ENCODE results near the gene SNAPC4.

Gene SNAPC4

DNA sequence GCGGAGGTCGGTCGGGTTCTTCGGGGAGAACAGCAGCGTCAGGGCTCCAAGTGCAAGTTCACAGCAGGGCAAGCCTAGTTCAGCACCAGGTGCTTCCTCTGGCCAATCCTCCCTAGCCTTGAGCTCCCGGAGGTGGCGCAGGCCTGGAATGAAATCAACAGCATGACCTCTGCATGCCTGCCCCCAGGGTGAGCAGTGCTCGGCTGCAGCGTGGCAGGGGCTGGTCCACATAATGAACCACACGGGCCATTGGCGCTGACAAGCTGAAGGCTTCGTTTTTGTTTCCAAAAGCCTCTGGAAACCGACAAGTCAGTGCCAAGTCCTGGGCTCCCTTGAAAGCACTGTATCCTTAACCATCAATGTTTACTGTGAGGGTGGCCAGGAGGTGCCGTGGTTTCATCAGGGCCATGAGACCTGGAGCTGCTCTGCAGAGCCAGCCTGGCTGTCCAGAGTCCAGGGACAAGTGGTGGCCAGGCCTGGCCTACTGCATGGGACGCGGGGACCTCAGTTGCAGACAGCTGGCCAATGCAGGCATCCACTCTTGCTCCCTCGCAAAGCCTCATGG lies 41.8 kb upstream of the SNAPC4 start:
- TF ChIP-seq, protein P1, sequence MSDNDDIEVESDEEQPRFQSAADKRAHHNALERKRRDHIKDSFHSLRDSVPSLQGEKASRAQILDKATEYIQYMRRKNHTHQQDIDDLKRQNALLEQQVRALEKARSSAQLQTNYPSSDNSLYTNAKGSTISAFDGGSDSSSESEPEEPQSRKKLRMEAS (IDR thresholded peaks at IDR 0.05) = no peak
- TF ChIP-seq FOXM1 (IDR thresholded peaks at IDR 0.05; ENCODE audit: borderline replicate concordance, low read depth) = no peak
- TF ChIP-seq CEBPB (IDR thresholded peaks at IDR 0.05) = no peak
- no peak for TF ChIP-seq ZBTB7A (IDR thresholded peaks at IDR 0.05; ENCODE audit: low read depth)
- no peak for TF ChIP-seq YY1 (IDR thresholded peaks at IDR 0.05; ENCODE audit: low read depth)
- TF ChIP-seq, protein P2, sequence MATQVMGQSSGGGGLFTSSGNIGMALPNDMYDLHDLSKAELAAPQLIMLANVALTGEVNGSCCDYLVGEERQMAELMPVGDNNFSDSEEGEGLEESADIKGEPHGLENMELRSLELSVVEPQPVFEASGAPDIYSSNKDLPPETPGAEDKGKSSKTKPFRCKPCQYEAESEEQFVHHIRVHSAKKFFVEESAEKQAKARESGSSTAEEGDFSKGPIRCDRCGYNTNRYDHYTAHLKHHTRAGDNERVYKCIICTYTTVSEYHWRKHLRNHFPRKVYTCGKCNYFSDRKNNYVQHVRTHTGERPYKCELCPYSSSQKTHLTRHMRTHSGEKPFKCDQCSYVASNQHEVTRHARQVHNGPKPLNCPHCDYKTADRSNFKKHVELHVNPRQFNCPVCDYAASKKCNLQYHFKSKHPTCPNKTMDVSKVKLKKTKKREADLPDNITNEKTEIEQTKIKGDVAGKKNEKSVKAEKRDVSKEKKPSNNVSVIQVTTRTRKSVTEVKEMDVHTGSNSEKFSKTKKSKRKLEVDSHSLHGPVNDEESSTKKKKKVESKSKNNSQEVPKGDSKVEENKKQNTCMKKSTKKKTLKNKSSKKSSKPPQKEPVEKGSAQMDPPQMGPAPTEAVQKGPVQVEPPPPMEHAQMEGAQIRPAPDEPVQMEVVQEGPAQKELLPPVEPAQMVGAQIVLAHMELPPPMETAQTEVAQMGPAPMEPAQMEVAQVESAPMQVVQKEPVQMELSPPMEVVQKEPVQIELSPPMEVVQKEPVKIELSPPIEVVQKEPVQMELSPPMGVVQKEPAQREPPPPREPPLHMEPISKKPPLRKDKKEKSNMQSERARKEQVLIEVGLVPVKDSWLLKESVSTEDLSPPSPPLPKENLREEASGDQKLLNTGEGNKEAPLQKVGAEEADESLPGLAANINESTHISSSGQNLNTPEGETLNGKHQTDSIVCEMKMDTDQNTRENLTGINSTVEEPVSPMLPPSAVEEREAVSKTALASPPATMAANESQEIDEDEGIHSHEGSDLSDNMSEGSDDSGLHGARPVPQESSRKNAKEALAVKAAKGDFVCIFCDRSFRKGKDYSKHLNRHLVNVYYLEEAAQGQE (IDR thresholded peaks at IDR 0.05; ENCODE audit: low read depth) = no peak
- TF ChIP-seq NFIC (IDR thresholded peaks at IDR 0.05) = no peak
- no peak for TF ChIP-seq TCF12 (IDR thresholded peaks at IDR 0.05; ENCODE audit: low read depth)
- TF ChIP-seq, protein P3, sequence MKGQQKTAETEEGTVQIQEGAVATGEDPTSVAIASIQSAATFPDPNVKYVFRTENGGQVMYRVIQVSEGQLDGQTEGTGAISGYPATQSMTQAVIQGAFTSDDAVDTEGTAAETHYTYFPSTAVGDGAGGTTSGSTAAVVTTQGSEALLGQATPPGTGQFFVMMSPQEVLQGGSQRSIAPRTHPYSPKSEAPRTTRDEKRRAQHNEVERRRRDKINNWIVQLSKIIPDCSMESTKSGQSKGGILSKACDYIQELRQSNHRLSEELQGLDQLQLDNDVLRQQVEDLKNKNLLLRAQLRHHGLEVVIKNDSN (IDR thresholded peaks at IDR 0.05) = no peak
- TF ChIP-seq RAD21 (IDR thresholded peaks at IDR 0.05; ENCODE audit: low read depth) = no peak
- TF ChIP-seq EP300 (IDR thresholded peaks at IDR 0.05; ENCODE audit: borderline replicate concordance) = no peak
- TF ChIP-seq CREB1 (IDR thresholded peaks at IDR 0.05; ENCODE audit: low read depth) = no peak
- TF ChIP-seq TEAD4 (IDR thresholded peaks at IDR 0.05) = no peak
- no peak for TF ChIP-seq EGR1 (IDR thresholded peaks at IDR 0.05)
- TF ChIP-seq TAF1 (IDR thresholded peaks at IDR 0.05; ENCODE audit: low read depth) = no peak

DNA sequence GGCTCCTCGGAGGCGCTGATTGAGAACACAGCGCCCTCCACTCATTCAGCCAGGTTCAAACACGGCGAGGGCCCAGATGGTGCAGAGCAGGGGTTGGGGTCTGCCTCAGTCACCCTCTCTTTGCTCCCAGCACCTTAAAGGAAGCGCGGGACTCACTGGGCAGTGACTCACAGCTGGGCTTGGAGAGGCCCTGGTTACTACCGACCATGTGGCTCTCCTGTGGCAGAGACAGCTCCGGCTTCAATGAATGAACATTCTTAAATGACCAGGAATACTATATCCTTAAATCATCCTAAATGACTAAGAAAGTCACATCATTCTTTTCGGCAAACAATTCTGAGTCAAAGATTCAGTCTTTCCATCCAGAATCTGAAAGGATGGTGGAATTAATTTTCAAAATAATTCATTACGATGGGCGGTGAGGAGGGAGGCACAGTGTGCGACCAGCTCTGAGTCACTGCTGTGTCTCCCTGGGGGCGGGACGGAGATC lies 41.3 kb upstream of the SNAPC4 start:
- TF ChIP-seq CEBPB (IDR thresholded peaks at IDR 0.05) = no peak
- TF ChIP-seq, protein P3 (IDR thresholded peaks at IDR 0.05) = no peak
- TF ChIP-seq, protein P1 (IDR thresholded peaks at IDR 0.05) = no peak
- TF ChIP-seq FOXM1 (IDR thresholded peaks at IDR 0.05; ENCODE audit: borderline replicate concordance, low read depth) = no peak

DNA sequence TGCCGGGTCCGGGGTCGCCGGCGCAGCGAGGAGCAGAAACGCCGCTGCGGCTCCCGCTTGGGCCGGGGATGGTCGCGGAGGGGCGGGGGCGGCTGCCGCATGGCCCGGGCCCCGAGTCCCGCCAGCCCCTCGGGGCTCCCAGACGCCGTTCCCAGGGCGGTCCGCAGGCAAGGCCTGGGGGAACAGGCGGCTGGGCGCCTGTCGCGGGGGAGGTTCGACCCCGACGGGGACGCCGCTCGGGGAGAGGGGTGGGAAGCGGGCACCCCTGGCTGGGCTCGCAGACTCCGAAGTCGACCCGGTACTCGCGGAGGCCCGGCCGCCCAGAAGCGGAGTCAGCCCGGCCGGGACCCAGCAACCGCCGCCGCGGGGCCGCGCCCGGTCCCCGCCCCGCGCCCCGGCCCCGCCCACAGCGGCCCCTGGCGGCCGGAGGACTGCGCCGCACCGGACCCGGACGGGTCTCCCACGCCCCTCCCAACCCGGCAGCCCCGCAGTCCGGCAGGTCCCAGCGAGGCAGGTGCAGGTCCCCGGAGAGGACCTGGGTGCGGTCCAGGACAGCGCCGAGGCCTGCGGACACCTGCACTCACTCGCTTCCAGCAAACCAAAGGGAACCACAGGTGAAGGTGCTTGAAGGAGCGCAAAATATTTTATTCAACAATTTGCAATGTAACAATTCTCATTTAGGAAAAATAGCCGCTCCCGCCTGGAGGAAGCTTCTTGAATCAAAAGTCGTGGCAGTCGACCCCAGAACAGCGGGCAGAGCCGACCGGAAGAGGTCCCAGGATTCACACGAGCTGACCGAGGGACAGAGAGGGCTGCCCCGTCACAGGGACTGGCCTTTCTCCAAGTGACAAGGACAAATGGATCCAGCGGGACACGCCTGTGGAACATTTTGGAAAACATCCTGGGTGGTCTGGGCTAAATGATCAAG lies 39.8 kb upstream of the SNAPC4 start, which contains the start of gene INPP5E:
TSS of gene INPP5E (minus strand) at position 365 of the 928 bp plus-strand sequence. CDS start 426 bp downstream, outside the sequence.
- no peak; the same call in 1 of the 2 replicates for TF ChIP-seq ZBTB7A (IDR thresholded peaks at IDR 0.05; ENCODE audit: low read depth)
- no peak; the same call in 1 of the 2 replicates for TF ChIP-seq TAF1 (IDR thresholded peaks at IDR 0.05; ENCODE audit: low read depth)
- TF ChIP-seq, protein P3 (IDR thresholded peaks at IDR 0.05) = no peak
- no peak for TF ChIP-seq EGR1 (IDR thresholded peaks at IDR 0.05)
- no peak for TF ChIP-seq RAD21 (IDR thresholded peaks at IDR 0.05; ENCODE audit: low read depth)
- TF ChIP-seq, protein P2 (IDR thresholded peaks at IDR 0.05; ENCODE audit: low read depth) = no peak
- TF ChIP-seq, protein P1 (IDR thresholded peaks at IDR 0.05) = no peak
- TF ChIP-seq NFIC (IDR thresholded peaks at IDR 0.05) = no peak
- no peak for TF ChIP-seq TEAD4 (IDR thresholded peaks at IDR 0.05)
- TF ChIP-seq EP300 (IDR thresholded peaks at IDR 0.05; ENCODE audit: borderline replicate concordance) = no peak
- no peak for TF ChIP-seq TCF12 (IDR thresholded peaks at IDR 0.05; ENCODE audit: low read depth)
- TF ChIP-seq YY1 (IDR thresholded peaks at IDR 0.05; ENCODE audit: low read depth) = no peak

DNA sequence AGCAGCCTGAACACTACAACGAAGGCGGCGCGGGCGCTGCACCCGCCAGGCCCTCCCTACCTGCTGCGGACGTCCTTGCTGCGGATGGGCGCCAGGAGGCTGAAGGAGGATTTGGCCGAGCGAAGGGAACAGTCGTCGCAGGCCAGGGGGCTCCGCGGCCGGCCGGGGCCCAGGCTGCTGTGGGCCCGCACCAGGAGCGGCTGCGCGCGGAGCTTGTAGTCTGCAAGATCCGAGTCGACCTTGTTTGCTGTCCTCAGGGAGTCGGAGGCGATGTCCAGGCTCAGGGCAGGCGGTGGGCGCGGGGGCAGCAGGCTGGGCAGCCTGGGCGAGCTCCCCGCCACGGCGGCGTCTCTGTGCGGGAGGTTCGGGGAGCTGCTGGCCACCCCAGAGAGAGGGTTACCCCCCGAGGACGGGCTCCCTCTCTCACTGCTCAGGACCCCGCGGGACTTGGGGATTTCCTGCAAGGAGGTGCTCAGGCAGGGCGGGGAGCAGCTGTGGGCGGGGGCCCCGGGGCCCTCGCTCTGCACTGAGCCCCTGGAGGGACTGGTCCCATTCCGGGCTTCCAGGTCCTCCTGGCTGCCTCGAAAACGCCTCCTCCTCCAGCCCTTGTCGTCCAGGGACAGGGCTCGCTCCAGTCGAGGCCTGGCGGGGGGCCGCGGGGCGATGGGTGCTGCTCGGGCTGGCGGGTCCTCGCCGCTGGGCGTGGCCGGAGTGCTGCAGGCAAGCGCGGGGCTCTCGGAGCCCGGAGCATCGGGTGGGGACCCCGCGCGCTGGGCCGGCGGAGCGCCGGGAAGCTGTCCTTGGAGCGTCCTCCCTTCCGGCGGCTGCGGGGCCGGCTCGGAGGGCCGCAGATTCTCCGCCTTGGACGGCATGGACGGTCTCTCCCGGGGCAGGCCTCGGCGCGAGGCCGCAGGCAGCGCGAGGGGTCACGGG lies 38.8 kb upstream of the SNAPC4 start:
- no peak for TF ChIP-seq TCF12 (IDR thresholded peaks at IDR 0.05; ENCODE audit: low read depth)
- no peak for TF ChIP-seq EGR1 (IDR thresholded peaks at IDR 0.05)
- TF ChIP-seq, protein P1 (IDR thresholded peaks at IDR 0.05) = no peak; the same call in 1 of the 2 replicates
- TF ChIP-seq CEBPB (IDR thresholded peaks at IDR 0.05) = no peak
- TF ChIP-seq, protein P2 (IDR thresholded peaks at IDR 0.05; ENCODE audit: low read depth) = no peak
